ENCODE results near the gene SLC8A1. TPM values are rescaled to one million over a fixed set of nuclear protein-coding genes. Genes with fewer than 3 reads are reported as not detected.

The SLC8A1 gene
- 18.7 TPM for polyA plus RNA-seq (2013, experiment 1 of 2; ENCODE audit: insufficient read length)
- polyA plus RNA-seq (2013, experiment 2 of 2; ENCODE audit: insufficient read length): 20.0 TPM

DNA sequence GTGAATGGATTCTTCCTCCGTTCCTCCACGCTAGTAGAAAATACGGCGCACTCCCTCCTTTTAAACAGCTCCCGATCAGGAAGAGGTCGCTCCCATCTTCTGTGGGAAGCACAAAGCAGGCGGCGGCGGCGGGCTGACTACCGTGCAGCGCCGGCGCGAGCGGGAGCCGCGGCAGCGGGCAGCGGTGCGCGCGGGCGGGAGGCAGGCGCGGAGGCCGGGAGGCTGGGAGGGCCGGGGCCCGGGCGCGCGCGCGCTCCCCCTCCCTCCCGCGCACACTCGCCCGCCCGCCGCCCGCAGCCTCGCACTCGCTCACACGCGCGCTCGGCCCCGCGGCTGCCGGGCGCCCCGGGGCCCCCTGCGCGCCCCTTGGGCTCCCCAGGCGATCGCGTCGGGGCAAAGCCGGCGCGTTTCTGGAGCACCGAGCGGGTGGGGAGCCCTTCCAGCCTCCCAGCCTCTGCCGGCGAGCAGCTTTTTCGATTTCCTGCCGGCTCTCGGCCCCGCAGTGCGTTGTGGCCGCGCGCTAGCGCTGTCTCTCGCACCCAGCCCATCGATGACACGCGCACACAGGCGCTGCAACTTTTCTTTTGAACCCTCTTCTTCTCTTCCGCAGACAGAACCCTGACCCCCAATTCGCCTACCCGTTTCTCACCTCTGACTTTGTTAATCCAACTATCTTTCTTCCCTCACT, at the start of gene SLC8A1:
TSS of gene SLC8A1 (minus strand) at position 173 of the 688 bp plus-strand sequence.
- peak; percentile 60 for DNase-seq

DNA sequence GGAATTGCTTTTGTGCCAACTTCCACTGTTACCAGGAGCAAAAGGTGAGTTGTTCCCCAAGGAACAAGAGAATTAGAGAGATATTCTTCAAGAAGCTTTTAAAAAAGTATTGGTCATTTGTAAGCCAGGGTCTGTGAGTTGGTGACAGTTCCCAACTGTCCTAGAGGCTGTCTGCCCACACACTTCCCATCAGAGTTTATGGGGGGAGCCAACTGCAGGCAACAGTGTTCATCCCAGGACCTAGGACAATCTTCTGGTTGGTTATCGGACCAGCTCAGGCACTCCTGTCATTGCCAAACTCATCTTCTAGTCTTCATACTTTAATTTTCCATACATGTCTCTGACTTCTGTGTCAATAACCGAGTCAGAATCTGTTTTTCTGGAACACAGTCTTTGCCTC, 47.5 kb upstream of the SLC8A1 start:
- DNase-seq: no peak

GRCh38 chr2:40497251-40497859, 45.5 kb upstream of the SLC8A1 start:
- DNase-seq: no peak

DNA sequence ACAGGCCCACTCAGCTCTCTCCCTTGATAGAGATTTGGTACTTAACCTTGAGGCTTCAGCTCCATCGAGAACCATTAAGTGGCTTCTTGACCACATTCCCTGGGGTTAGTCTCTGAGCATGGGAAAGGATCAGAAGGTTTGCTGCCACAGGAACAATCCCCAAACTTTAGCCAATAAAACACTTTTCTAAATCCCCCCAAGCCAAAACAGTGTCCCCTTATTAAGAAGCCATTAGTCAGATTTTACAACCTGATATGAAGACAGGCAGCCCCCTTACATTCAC, 37.7 kb upstream of the SLC8A1 start:
- DNase-seq: no peak

- peak; percentile 54 for DNase-seq
These were observed 37.2 kb upstream of the SLC8A1 start for GRCh38 chr2:40488927-40489677.

GRCh38 chr2:40488101-40488601, 36.3 kb upstream of the SLC8A1 start:
- peak; percentile 59 for DNase-seq

GRCh38 chr2:40487602-40488001, 35.7 kb upstream of the SLC8A1 start:
- DNase-seq: no peak

GRCh38 chr2:40485854-40486253, 34.0 kb upstream of the SLC8A1 start:
- DNase-seq: no peak

GRCh38 chr2:40485318-40485717, 33.4 kb upstream of the SLC8A1 start:
- no peak for DNase-seq

GRCh38 chr2:40483549-40484243, 31.8 kb upstream of the SLC8A1 start:
- no peak for DNase-seq

- DNase-seq: no peak
These were observed 28.7 kb upstream of the SLC8A1 start for GRCh38 chr2:40480596-40480995.

DNA sequence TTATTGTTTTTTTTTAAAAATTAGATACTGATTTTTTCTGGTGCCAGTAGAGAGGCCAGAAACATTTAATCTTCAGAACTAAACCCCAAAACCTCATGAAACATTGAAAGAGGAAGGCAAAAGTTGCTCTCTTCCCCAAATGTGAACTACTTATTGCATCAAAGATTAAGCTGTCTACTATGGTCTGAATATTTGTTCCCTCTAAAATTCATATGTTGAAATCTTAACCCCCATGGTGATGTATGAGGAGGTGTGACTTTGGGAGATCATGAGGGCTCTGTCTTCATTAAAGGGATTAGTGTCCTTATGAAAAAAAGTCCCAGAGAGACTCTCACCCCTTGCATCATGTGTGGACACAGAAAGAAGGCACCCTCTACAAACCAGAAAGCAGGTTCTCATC, 28.2 kb upstream of the SLC8A1 start:
- no peak for DNase-seq

GRCh38 chr2:40477361-40477760, 25.5 kb upstream of the SLC8A1 start:
- no peak for DNase-seq

DNA sequence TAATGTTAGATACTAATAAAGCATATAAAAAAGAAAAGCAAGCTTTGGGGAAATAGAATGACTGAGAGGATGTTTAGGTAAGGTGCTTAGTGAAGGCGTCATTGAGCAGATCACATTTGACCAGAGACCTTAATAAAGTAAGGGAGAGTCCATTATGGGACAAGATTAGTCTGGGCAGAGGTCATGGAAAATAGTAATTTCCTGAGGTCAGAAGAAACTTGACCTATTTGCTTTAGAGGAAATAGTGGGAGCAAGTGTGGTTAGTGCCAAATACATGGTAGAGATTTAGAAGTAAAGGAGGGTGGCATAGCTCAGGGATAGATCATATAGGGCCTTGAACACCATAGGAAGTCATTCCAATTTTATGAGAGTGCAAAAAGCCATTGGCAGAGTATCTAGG, 24.5 kb upstream of the SLC8A1 start:
- no peak for DNase-seq

DNA sequence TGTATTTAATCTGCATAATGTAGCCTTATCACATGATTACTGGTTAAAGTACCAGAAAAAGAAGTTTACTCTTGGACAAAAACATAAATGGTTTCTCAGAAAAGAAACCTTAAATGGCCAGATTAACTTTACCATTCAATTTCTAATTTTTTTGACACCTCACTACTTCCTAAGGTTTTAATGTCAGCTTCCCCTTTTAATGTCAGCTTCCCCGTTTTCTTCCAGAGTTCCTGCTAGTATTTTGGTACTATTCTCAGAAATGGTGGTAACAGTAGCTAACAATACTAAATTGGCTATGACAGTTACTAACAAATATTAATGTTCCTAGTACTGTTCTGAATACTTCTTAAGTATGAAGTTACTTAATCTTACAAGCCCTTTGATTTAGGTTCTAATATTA, 22.4 kb upstream of the SLC8A1 start:
- no peak for DNase-seq

DNA sequence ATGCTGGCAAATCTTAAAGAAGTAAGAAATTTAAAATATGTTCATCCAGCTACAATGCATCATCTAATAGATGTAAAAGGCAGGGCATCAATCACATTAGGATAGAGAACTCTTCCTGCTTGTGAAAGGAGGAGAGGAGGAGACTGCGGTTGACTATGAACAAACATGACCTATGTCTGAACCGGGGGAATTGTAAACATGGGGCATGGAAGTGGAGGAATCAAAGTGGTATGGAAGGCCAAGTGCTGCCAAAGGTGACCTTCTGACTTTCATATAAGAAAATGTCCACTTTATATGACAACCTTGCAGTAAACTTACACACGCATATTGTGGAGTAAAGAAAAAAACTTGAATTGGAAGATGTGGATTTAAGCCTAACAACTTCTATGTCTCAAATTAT, 20.0 kb upstream of the SLC8A1 start:
- no peak for DNase-seq

GRCh38 chr2:40470822-40471813, 19.2 kb upstream of the SLC8A1 start:
- no peak for DNase-seq

DNA sequence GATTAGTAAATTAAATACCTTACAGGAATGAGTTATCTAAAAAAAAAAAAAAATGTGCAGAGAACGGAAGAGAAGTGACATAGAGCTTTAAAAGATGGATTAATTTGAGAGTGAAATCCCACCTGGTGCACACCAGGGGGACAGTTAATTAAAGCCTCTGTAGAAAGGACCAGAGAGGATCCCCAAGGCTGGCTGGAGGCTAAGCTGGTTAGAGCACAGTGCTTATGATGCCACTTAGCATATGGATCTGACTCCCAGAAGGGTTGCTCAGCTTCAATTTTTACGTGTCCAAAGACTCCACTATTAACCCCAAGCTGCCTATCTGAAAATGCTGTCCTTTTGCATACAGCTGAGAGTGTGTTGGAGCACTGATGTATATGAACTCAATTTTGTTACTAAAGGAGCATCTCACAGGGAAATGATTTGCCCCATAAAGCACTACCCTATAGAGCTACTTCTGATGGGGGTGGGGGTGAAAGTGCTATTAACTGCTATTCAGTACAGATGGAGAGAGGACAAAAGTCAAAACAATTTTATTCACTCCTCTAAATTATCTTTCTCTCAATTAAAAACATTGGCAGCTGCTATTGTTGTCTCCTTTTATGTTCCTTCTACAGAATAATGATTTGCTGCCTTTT, 15.2 kb upstream of the SLC8A1 start:
- no peak for DNase-seq

DNA sequence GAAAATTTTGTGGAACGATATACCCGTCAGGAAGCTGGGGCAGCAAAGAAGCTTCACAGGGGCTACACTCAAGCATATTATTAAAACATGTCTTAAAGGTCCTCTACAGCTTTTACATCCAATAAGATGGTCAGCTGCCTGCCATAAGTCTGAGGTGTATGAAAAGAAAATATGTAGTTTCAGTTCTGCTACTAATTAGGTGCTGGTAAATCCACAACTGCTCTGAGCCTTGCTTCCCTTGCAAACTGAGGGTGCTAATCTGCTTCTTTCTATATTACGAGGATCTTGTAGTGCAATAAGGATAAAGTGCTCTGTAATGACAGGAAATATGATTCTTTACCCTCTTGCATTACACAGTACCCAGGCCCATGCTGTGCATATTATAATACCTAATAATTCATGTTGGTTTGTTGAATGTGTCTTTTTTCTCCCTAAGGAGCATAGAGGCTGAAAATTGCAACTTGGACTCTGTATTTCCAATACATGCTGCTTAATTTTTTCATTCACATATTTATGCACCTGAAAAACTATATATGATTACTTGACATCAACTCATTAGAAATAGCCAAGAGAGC, 14.5 kb upstream of the SLC8A1 start:
- no peak for DNase-seq

DNA sequence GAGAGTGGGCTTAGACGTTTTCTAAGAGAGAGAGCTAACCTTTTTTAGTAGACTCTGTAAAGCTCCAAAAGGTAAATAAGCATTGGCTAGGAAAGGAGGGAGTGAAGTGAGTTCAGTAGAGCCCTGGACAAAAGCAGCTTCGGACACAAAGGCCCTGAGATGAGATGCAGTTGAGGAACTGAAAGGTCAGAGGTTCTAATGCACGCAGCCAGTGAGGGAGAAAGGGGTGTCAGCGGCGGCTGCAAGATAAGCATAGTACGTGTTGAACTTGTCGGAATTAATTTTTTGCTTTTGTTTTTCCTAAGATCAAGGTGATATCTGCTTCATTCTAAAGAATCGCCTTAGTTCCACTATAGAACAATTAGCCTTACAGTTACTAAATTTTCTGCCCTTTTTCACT, 11.2 kb upstream of the SLC8A1 start:
- DNase-seq: no peak

- no peak for DNase-seq
These were observed 6.4 kb upstream of the SLC8A1 start for GRCh38 chr2:40458271-40458794.

Data from fibroblast of skin of scalp (primary cell).